Ascending aorta (tissue), 2 donors: Measurements from ENCODE around the gene ATP1A3. TPM values are rescaled to one million over a fixed set of nuclear protein-coding genes. Genes with fewer than 3 reads are reported as not detected.

ENCODE experiments used
- DNase-seq, 2 donors: peaks; one replicate each; pipeline ENCODE4 v3.0.0-alpha.2; 2019; ENCODE audit warnings: low spot score in 2 of 2
- H3K27ac ChIP-seq, 2 donors: fragments of 200-600 bp; sonication (generic); one replicate each; pipeline ENCODE4 v1.5.1; 2016 to 2017; ENCODE audit warnings: mild to moderate bottlenecking in 1 of 2
- H3K27me3 ChIP-seq: fragments of 200-600 bp; sonication (generic); one replicate; pipeline ENCODE4 v1.5.1; 2017
- H3K36me3 ChIP-seq, 2 donors: fragments of 200-600 bp; sonication (generic); one replicate each; pipeline ENCODE4 v1.5.1; 2016
- H3K4me1 ChIP-seq, 2 donors: fragments of 200-600 bp; sonication (generic); one replicate each; pipeline ENCODE4 v1.5.1; 2016 to 2017; ENCODE audit warnings: mild to moderate bottlenecking in 1 of 2
- H3K4me3 ChIP-seq, 2 donors: fragments of 200-600 bp; sonication (generic); one replicate each; pipeline ENCODE4 v1.5.1; 2016 to 2017; ENCODE audit warnings: mild to moderate bottlenecking in 1 of 2
- H3K9me3 ChIP-seq, 2 donors: fragments of 200-600 bp; sonication (generic); one replicate each; pipeline ENCODE4 v1.5.1; 2016
- CTCF ChIP-seq, 3 experiments: fragments of 200-600 bp in 2 of 3; fragments of 450-650 bp in 1 of 3; sonication (generic) in 2 of 3; IDR thresholded peaks; one replicate each; pipeline ENCODE4 v1.5.1; 2016 to 2019; ENCODE audit warnings: antibody characterized with exemption in 3 of 3, mild to moderate bottlenecking in 1 of 3, moderate library complexity in 1 of 3
- intact Hi-C: fragments of 100-400 bp; cut with DNase I; formaldehyde crosslinking; loops from one replicate; pipeline ENCODE4 v1.15.1; 2023
- total RNA-seq: library from RNA; depleted of rRNA; stranded (reverse); fragments of >200 nt; gene quantifications from one replicate; pipeline ENCODE4 v1.1.0, GENCODE V29; 2016

ATP1A3 gene
- total RNA-seq, 1 donor from 2014 or later = 1.1 TPM

GRCh38 chr19:42024622-42025111 is 30.6 kb upstream of the ATP1A3 start:
- peaks cover 6 to 7% of the 10 kb centered on the region in 2 donors for H3K4me1 ChIP-seq
- intact Hi-C loops = no loop called here
- no peaks in the 10 kb centered on the region for H3K27me3 ChIP-seq
- H3K9me3 ChIP-seq = no peaks in the 10 kb centered on the region
- peak overlapping the region in 1 of 2 donors; percentile 32 for H3K27ac ChIP-seq
- no peak overlapping the region for H3K4me3 ChIP-seq
- no peak for TF ChIP-seq CTCF (IDR thresholded peaks at IDR 0.05)
- peaks cover 2 to 31% of the 10 kb centered on the region in 2 donors for H3K36me3 ChIP-seq
- no peak for DNase-seq

GRCh38 chr19:42023943-42024260 is 29.9 kb upstream of the ATP1A3 start:
- H3K4me1 ChIP-seq = peaks cover 6 to 7% of the 10 kb centered on the region in 2 donors
- no peak overlapping the region for H3K27ac ChIP-seq
- TF ChIP-seq CTCF (IDR thresholded peaks at IDR 0.05) = no peak
- intact Hi-C loops = no loop called here
- H3K36me3 ChIP-seq = peaks cover 2 to 32% of the 10 kb centered on the region in 2 donors
- no peaks in the 10 kb centered on the region for H3K9me3 ChIP-seq
- no peak for DNase-seq
- no peaks in the 10 kb centered on the region for H3K27me3 ChIP-seq
- no peak overlapping the region for H3K4me3 ChIP-seq

GRCh38 chr19:42023121-42023942 is 29.3 kb upstream of the ATP1A3 start:
- H3K36me3 ChIP-seq = peaks cover 5 to 35% of the 10 kb centered on the region in 2 donors
- DNase-seq = no peak
- peaks cover 6 to 7% of the 10 kb centered on the region in 2 donors for H3K4me1 ChIP-seq
- no peak for TF ChIP-seq CTCF (IDR thresholded peaks at IDR 0.05)
- intact Hi-C loops = no loop called here
- no peak overlapping the region for H3K27ac ChIP-seq
- H3K9me3 ChIP-seq = no peaks in the 10 kb centered on the region
- H3K27me3 ChIP-seq = no peaks in the 10 kb centered on the region
- H3K4me3 ChIP-seq = no peak overlapping the region

- no peak for TF ChIP-seq CTCF (IDR thresholded peaks at IDR 0.05)
- H3K27me3 ChIP-seq = no peaks in the 10 kb centered on the region
- no peak for DNase-seq
- no peak overlapping the region for H3K27ac ChIP-seq
- H3K4me1 ChIP-seq = peaks cover 6 to 7% of the 10 kb centered on the region in 2 donors
- no peak overlapping the region for H3K4me3 ChIP-seq
- peaks cover 5 to 33% of the 10 kb centered on the region in 2 donors for H3K36me3 ChIP-seq
- H3K9me3 ChIP-seq = no peaks in the 10 kb centered on the region
- intact Hi-C loops = no loop called here
Measured at GRCh38 chr19:42022616-42023015, 28.6 kb upstream of the ATP1A3 start.

GRCh38 chr19:42021185-42021584 is 27.2 kb upstream of the ATP1A3 start:
- H3K27me3 ChIP-seq = no peaks in the 10 kb centered on the region
- TF ChIP-seq CTCF (IDR thresholded peaks at IDR 0.05) = no peak
- intact Hi-C loops = no loop called here
- H3K36me3 ChIP-seq = peaks cover 5 to 28% of the 10 kb centered on the region in 2 donors
- no peak overlapping the region for H3K27ac ChIP-seq
- no peak for DNase-seq
- H3K9me3 ChIP-seq = no peaks in the 10 kb centered on the region
- H3K4me1 ChIP-seq = peaks cover 6 to 7% of the 10 kb centered on the region in 2 donors
- no peak overlapping the region for H3K4me3 ChIP-seq
